ENCODE data around the gene GALNT9.
"Not testable (repeated sequence)": the region's sequence is repeated elsewhere in the genome, so short reads cannot be mapped to it uniquely, and the experiment has no call there.

Gene GALNT9

DNA sequence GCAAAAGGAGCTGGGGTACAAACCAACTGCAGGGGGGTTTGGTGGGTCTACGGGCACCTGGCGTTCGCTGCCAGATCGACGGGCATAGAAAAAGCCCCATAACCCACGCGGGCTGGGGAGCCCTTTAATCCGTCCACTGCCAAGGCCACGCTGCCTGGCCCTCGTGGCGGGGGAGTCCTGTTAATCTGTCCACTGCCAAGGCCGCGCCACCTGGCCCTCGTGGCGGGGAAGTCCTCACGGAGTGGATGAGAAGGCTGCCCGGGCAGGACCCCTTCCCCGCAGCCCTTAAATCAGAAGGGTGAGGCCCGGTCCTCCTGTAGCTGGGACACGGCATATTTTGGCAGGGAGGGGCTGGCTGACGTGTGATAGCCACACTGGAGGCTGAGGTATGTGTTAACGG is 99.0 kb downstream of the GALNT9 start:
- no peak for DNase-seq (ENCODE audit: low read depth)

DNA sequence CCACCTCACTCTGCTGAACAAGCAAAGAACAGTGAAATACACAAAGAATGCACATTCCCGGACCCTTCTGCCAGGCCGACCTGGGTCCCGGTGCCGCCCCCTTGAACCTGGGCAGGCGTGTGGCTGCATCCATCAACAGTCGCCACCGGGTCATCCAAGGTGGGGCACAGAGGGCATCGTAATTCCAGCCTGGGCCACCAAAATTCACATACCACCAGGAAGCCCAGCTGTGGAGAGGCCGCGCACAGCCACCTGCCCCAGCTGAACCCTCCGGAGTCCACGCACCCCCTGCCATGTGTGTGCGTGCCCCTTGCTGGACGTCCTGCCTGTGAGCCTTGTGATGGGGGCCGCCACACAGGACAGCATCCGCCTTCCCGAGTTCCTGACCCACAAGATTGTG is 99.5 kb downstream of the GALNT9 start:
- DNase-seq (ENCODE audit: low read depth), result no peak

DNA sequence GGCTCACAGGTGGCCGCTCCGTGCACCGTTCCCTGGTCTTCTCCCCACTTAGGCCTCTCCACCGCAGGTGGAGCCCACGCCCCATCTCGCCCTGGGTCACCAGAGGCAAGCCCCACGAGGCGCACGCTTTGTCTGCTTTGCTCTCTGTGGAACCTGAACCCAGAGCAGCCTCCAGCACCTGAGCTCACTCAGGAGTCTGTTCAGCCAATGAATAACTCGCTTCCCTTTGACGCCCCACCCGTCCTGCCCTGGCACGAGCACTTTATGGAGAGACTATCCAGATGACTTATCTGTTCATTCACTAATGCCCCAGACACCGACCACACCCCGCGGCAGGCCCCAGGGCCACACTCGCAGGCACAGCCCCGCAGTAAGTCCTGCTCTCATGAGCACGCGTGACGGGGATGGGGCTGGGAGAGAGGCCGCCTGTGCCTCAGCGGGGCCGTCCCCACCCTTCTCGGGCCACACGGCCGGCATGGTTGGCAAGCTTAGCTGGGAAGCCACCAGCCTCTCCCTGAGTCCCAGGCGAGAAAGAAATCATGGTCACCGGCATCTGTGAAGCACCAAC is 100.1 kb downstream of the GALNT9 start:
- no peak for DNase-seq (ENCODE audit: low read depth)

DNA sequence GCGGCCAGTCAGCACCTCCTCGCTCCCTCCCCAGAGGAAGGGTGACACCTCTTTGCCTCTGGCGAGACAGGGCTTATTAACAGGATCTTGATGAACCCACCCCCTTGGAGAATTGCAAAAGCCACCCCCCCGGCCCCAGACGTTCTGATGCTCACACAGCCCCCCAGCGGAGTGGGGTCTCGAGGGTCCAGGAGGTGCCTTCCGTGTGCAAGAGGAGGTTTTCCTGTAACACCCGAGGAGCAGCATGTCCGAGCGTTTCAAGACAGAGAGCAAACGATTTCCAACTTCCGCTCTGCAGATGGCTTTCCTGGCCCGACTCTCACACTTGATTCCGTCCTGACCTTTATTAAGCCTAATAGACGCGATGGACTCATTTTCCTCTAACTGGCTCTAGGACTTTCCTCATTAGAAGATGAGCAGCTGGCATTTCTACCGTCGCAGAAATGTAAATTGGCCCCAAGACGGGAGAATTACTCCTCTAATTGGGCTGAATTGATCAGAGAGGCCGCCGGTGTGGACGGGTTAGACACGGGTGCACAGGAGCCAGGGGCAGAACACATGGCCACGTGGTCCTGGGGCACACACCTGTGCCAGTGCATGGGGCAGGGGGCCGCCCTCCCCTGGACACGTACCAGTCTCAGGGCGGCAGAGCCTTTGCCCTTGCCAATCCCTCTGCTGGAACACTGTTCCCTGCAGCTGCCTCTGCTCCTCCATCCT is 100.8 kb downstream of the GALNT9 start:
- no peak for DNase-seq (ENCODE audit: low read depth)

DNA sequence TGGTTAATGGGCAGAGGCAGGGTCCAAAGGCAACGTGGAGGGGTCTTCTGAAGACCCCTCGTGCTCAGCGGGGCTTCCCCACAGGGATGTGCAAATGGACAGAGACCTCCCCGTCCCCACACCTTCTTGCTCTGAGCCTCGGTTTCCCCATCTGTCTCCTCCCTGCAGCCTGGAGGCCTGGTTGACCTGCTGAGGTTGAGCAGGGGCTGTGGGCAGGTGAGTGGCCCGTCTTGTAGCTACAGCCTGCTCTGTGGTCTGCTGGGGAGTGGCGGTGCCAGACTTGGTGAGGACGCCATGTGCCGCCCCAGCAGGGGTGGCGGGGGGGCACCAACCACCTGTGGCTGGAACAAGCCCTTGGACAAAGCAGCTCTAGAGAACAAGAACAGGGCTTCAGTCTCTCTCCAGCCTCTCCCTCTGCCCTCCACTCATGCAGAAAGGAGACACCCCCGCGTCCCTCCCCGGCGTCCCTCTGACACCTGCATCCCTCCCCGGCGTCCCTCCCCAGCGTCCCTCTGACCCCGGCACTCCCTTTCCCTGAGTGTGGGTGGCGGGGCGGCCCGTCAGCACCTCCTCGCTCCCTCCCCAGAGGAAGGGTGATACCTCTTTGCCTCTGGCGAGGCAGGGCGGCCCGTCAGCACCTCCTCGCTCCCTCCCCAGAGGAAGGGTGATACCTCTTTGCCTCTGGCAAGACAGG is 101.5 kb downstream of the GALNT9 start:
- no peak for DNase-seq (ENCODE audit: low read depth)

DNA sequence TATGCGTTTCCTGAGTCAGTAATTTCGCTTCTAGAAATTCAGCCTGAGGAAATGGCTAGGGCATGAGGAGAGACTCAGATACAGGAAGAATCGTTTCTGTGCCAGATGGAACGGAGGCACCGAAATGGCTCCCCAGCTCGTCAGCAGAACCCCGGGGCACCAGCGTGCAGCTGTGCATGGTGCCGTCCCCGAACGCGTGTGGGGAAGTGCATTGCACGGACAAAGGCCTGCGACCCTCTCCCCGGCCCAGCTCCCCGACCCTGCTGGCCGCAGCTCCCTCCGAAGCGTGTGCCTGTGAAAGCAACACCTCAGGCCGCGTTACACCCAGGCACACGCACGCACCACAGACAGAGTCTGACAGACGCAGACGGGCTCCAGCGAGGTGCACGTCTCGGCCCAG is 102.3 kb downstream of the GALNT9 start:
- no peak for DNase-seq (ENCODE audit: low read depth)

DNA sequence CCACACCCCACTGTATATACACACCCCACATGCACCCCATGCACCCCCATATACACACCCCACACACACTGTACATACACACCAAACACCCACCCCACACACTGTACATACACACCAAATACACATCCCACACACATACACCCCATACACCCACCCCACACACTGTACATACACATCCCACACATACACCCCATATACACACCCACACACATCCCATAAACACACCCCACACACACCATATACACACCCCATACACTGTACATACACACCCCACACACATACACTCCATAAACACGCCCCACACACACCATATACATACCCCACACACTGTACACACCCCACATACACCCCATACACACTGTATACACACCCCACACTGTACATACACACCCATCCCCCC is 102.8 kb downstream of the GALNT9 start:
- DNase-seq (ENCODE audit: low read depth), result no peak

DNA sequence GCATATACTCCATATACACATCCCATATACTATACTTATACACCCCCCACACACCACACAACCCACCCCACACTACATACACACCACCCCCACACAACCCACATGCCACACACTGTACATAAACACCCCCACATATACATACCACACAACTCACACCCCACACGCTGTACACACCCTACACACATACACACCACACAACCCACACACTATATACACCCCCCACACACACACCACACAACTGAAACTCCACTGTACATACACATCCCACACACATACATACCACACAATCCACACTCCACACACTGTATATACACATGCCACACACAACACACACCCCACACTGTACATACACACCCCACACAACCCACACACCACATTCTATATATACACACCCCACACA is 104.2 kb downstream of the GALNT9 start:
- no peak for DNase-seq (ENCODE audit: low read depth)

DNA sequence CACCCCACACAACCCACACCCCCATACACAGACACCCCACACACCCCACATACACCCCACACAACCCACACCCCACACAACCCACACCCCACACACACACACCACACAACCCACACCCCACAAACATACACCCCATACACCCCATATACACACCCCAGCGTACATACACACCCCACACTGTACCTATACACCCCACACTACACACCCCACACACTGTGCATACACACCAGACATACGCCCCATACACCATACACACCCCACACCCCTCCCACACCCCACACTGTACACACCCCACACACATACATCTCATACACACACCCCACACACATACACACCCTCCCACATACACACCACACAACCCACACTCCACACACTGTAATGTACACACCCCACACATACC is 104.9 kb downstream of the GALNT9 start:
- no peak for DNase-seq (ENCODE audit: low read depth)

DNA sequence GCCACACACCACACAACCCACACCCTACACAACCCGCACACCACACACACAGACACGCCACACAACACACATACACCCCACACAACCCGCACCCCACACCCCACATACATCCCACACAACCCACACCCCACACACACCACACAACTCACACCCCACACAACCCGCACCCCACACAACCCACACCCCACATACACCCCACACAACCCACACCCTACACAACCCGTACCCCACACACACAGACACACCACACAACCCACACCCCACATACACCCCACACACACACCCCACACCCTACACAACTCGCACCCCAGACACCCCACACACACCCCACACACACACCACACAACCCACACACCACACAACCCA is 106.6 kb downstream of the GALNT9 start:
- DNase-seq (ENCODE audit: low read depth), result no peak

DNA sequence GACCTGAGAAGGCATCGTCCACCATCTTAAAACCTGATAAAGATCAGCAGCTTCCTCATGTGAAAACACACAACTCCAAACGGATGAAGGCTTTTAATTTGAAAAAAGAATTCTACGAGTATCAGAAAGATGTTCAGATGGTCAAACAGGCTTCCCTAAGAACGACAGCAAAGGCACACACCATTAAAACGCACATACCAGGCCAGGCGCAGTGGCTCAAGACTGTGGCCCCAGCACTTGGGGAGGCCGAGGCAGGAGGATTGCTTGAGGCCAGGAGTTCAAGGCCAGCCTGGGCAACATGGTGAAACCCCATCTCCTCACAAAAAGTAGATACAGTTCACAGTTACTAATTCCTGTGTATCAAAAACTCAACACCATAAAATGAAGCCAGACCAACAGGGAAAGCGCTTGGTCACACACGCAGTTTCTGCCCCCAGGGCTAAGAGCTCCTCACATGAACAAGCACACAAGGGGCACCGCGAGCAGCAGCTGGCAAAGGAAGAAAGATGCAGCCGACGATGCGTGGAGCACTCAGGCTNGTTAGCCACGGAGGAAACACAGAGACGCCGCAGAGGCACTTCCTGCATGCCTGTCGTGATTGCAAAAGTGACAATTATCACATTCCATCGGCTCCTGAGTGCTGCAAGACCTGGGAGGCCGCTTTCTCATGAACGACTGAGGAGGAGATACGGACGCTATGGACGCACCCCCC is 107.1 kb downstream of the GALNT9 start:
- peak; percentile 1 for DNase-seq (ENCODE audit: low read depth)

DNA sequence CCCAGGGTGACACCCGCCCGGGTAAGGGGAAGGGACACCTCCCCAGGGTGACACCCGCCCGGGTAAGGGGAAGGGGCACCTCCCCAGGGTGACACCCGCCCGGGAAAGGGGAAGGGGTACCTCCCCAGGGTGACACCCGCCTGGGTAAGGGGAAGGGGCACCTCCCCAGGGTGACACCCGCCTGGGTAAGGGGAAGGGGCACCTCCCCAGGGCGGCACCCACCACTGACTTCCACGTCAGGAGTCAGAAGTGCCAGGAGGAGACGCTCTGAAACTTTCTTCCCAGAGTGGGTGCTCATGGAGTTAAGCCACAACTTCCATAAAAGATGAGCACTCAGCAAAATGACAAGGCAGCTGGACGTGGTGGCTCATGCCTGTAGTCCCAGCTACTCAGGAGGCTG is 109.6 kb downstream of the GALNT9 start:
- not testable (repeated sequence) for DNase-seq (ENCODE audit: low read depth)

DNA sequence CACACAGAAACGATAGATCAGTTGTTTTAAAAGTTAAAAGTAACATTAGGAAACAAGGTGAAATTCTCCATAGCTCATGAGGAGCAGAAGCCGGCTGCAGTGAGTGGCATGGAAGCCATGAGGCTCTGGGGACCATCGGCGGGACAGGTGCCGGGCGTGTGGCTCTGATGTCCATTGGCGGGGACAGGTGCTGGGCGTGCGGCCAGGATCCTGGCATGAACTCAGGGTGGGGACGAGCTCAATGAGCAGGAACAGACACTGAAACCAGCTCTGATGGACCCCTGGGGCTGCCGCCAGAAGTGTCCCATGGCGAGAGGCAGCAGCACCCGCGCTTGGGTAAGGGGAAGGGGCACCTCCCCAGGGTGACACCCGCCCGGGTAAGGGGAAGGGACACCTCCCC is 110.1 kb downstream of the GALNT9 start:
- no peak for DNase-seq (ENCODE audit: low read depth)

DNA sequence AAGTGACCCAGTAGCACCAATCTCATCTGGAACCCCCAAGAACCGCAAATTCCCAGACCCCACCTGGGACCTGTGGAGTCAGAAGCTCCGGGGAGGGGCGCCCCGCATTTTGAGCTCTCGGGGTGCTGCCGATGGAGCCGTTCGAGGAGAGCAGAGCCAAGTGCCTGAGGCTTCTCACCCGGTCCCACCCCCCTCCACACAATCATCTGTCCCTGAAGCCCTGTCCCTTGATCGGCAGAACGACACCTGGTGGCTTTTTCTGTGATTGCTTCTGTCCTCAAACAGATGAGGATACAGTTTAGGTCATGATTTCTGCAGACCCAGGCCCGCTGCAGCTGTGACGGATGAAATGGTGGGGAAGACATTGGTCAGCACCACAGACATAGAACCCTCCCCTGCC is 110.5 kb downstream of the GALNT9 start:
- no peak for DNase-seq (ENCODE audit: low read depth)

DNA sequence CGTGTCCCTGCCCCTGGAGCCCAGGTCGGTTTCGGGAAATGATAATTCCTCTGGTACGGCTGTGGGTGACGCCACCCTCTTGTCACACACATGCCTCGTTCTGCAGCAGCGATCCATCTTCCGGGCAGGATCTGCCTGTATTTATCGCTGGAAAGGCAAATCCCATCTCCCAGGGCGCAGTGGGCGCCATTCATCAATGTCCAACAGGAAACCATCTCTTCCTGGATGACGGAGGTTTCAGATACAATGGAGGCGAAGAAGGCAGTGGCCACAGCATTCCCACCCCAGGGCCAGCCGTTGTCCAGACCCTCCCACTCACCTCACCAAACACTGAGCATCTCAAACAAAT is 110.9 kb downstream of the GALNT9 start:
- DNase-seq (ENCODE audit: low read depth), result no peak

DNA sequence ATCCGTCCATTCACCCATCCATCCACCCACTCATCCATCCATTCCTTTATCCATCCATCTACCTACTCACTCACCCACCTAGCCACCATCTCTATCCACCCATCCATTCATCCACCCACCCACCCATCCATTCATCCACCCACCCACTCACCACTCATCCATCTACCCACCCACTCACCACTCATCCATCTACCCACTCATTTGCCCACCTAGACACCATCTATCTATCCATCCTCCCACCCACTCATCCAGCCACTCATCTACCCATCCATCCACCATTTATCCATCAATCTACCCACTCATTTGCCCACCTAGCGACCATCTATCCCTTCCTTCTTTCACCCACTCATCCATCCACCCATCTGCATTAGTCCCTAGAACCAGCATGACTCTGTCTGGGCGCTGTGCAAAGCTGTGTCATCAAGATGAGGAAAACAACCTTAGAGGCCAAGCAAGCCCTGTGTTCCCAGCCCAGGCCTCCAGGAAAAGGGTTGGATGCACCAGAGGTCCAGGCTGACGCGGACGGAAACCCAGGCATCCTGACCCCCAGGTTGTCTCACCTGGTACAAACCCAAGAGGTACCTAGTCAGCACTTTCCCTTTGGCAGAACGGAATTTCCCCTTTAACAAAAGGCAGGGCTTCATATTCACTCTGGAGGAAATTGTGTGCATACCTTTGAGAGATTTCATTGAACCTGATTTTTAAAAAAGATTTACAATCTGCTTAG is 111.4 kb downstream of the GALNT9 start:
- no peak for DNase-seq (ENCODE audit: low read depth)

DNA sequence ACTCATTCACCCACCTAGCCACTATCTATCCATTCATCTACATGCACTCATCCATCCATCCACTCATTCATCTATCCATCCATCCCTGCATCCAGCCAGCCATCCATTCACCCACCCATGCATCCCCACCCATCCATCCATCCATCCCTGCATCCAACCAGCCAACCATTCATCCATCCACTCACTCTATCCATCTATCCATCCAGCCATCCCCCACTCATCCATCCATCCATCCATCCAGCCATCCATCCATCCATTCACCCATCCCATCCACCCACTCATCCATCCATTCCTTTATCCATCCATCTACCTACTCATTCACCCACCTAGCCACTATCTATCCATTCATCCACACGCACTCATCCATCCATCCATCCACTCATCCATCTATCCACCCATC is 112.0 kb downstream of the GALNT9 start:
- DNase-seq (ENCODE audit: low read depth), result no peak

DNA sequence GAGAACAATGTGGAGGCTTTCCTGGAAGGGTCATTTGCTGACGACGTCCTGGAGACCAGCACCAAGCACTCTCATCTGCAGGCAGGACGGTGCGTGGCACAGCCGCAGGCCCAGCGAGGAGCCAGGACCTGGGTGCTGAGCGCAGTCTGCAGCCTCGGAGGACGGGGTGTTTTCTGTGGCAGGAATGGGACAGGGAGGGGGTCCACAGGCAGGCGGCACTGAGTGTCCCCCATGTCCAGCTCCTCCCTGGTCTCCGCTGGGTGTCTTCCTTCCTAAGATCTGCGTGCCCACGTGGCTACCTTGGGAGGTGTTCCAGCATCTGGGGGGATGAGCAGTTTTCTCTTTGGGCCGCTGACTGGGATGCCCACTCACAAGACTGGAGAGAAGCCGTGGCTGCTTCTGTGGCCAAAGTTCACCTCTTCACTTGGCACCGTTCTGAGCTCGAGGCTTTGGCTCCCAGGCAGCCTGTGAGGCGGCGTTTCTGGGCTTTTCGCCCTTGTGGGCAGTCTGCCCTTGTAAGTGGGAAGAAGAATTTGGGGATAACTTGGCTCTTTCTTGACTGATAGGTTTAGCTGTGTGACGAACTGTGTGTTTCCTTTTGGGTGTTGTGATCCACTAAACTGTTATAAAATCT is 112.9 kb downstream of the GALNT9 start:
- DNase-seq (ENCODE audit: low read depth), result no peak

DNA sequence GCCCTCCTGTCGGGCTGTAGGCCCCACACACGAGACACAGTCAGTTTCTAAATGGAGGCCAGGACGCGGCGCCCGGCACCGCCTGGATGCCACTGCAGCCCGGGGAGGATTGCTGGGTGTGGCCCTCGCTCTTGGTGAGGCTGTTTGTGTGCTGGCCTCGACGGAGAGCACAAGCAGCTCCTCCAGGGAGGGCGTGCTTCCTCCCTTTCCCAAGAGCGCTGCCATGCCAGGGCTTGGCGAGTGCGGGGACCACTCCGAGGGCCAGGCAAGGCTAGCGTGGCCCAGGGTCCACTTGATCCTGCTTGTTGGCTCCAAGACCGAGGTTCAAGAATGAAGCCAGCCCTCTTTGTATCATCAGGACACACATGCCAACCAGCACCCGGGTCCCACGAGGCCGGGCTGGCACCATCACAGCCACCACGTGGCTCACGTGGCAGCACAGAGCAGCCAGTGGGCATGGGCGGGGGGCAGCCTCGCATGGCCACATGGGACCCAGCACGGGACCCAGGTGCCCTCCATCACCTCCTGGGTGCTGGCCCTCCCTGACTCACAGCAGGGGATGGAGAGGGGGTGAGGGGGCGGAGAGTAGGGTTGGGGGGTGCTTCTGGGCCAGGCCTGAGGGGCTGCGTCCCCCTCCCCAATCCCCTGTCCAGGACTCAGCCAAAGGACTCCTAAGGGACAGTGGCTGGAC is 113.9 kb downstream of the GALNT9 start:
- no peak for DNase-seq (ENCODE audit: low read depth)

DNA sequence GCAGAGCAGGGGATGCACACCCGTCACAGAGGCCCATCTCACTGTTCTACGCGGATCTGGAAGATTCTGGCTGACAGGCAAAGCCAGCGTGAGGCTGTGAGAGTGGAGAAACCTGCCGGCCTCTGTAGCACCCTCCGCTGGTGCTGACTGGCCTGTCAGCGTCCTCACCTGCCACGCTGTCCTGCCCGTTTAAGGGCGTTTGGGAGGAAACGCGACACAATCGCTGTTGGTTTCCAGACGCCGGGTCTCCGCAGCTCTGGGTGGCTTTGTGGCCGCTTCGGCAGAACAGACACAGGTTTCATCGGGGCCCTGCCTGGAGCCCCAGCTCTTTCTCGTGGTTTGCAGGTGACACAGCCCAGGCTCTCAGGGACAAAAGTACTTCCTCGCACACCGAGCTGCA is 114.5 kb downstream of the GALNT9 start:
- no peak for DNase-seq (ENCODE audit: low read depth)

DNA sequence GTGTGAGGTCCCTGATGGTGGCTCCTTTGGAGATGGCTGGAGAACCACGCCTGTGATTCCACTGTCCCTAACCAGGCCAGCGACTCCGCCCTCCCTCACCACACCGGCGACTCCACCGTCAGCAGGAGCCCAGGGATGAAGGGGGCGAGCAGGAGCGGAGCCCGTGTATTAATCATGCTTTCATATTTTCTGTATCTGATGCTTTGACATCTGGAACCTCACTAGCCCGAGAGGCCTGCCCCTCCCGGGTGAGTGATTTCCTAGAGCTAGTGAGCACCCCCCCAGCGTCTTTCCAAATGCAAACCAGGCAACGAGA is 115.3 kb downstream of the GALNT9 start:
- no peak for DNase-seq (ENCODE audit: low read depth)

Measured in HS-5 (cell line).